GM12892 (cell line): ENCODE measurements around the gene NAXD.

ENCODE experiments used
- POLR2A ChIP-seq: IDR thresholded peaks from 2 replicates; pipeline ENCODE4 v1.6.1; 2011; ENCODE audit warnings: low read depth, low read length, control low read depth
- POLR2AphosphoS5 ChIP-seq: IDR thresholded peaks from 2 replicates; pipeline ENCODE4 v1.6.1; 2011; ENCODE audit warnings: low read depth, low read length, control low read depth

- no peak for TF ChIP-seq POLR2A
- TF ChIP-seq POLR2AphosphoS5, result no peak
Measured at GRCh38 chr13:110684388-110685056, 69.2 kb downstream of the NAXD start.
